ENCODE results near the gene LHX3.
"Not testable (repeated sequence)": the region's sequence is repeated elsewhere in the genome, so short reads cannot be mapped to it uniquely, and the experiment has no call there.

Gene LHX3

DNA sequence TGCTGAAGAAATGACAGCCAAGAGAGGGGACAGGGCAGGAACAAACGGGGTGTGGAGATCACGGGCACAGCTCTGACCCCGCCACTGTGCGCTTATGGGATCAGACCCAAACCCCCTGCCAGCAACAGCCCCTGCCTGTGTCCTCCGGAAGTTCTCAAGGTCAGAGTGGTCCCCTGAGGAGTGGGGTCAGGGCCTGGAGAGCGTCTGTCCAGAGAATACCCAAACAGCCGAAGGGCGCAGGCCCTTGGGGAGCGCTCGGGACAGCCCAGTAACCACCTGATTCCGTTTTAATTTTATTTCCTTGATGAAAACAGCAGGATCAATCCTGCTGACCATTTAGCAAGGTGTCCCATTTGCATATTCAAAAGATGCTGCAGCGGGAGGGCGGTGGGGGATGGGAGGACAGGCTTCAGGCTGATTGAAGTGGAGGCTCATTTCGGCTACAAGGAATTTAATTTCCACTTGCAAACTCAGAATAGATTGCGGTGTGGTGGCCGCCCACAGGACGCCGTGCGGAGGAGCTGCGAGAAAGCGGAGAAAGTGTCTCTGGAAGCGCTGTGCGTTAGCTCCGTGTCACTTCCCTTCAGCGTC, 53.6 kb downstream of the LHX3 start:
- no peak for DNase-seq

GRCh38 chr9:136150664-136151213, 54.2 kb downstream of the LHX3 start:
- not testable (repeated sequence) for DNase-seq

DNA sequence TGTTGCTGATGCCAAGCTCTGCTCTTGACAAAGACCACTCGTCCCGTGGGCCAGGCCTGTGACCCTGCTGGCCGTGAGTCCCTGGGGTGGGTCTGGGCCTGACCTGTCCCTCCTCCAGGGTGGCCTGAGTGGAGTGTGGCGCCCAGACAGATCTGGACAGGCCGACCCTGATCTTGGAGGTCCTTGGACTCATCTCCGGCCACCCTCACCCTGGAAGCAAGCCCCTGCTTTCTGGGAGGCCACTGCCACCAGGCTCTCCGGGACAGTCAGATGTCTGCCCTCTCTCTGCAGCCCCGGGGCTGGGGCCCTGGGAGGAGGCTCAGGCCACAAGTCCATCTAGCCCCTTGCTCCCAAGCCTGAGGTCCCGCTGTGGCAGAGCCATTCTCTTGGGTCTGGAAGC, 55.1 kb downstream of the LHX3 start:
- DNase-seq: no peak

GRCh38 chr9:136149337-136149736, 55.6 kb downstream of the LHX3 start:
- DNase-seq: no peak

- DNase-seq: no peak
These were observed 56.2 kb downstream of the LHX3 start for GRCh38 chr9:136148766-136149165.

GRCh38 chr9:136147890-136148714, 56.8 kb downstream of the LHX3 start:
- no peak for DNase-seq

GRCh38 chr9:136147038-136147889, 57.7 kb downstream of the LHX3 start:
- no peak for DNase-seq
